NCI-H1436 treated with DMSO at 0.1 percent for 48 hours (cell line): ENCODE measurements around the gene SRC.

Experiments
- DNase-seq: peaks from one replicate; lab custom pipeline; 2025; lab: John Stamatoyannopoulos, UW

Gene SRC

DNA sequence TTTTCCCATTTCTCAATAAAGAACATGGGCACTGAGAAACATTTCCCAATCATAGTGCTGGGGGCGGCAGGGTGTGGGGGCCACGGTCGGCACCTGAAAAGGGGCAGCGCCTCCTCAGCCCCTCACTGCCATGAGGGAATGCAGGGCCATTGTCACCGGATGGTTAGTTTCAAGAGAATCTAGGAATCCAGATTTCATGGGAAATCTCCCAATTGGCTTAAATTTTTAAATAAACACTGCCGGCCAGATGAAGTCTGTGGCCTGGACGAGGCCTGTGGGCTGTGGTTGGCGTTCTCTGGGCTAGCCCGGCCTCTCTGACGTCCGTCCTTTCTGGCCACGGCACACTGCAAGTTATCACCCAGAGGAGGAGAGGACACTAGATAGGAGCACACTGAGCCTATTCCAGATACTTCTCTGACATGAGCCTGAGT lies 30.9 kb upstream of the SRC start:
- DNase-seq = no peak

DNA sequence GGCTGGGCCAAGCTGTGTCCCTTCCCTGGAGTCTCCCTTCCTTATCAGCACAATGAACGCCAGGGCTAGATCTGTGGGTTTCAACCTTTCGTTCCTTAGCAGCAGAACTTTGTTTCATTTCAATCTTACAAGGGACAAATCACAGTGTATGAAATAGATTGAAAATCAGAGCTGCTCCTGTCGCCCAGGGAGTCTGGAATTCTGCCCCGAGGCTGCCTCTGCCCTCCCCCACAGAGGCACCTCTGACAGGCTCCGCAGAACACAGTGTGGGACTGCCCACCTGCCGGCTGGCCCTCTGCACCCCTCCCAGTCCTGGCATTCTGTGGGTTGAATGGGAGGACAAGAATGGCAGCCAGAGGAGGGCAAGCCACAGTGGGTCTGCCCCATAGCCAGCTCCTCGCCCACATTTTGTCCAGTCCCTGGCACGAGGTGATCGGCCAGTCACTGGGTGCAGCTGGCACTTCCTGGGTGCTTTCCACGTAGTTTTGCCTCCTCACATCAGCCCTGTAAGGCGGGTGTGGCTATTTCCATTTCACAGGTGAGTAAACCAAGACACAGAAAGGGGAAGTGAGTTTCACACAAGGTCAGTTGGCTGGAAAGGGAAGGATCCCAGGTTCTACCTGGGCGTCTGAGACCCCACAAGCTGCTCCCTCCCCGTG lies 30.4 kb upstream of the SRC start:
- no peak for DNase-seq

DNA sequence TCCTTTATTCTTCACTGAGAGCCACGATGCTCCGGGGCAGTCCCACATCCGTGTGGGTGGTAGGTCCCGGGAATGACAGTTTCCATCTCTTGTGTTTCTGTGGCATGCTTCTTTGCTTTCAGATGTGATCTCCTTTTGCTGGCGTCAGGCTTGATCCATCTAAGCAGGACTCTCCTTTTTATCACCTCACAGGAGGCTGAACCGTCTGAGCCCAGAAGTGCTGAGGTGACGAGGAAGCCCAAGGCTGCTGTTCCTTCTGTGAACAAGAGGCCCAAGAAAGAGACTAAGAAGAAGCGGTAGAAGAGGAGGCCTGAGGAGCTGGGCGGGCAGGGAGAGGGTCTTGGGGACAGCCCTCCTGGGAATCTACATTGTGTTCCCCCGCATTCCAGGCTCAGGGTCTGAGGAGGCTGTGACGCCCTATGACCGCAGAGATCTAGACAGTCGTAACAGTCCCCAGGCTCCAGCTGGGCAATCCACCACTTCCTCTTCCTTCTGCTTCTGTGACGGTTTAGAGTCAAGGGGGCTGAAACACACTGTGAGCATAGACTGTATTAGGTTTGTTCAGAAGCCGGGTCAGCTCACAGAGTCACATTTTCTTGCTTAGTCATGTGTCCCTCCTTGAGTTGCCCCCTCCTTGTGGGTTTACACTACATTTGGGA lies 29.7 kb upstream of the SRC start:
- no peak for DNase-seq

DNA sequence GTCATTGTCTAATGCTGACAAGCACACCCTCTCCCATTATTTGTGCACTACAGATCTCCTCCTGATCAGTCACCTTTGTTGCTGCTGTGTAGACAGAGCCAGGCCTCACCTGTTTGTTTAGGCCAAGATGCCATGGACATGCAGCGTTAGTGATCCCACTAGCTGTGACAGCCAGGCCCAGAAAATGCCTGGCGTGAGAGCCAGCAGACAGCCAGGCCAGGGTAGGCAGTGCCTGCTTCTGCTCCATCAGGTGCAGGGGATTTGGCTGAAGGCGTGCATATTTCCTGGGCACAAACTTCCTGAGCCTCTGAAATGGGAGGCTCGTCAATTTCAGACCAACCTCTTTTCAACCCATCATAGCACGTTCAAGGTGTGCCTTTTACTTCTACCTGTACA lies 29.2 kb upstream of the SRC start:
- no peak for DNase-seq

DNA sequence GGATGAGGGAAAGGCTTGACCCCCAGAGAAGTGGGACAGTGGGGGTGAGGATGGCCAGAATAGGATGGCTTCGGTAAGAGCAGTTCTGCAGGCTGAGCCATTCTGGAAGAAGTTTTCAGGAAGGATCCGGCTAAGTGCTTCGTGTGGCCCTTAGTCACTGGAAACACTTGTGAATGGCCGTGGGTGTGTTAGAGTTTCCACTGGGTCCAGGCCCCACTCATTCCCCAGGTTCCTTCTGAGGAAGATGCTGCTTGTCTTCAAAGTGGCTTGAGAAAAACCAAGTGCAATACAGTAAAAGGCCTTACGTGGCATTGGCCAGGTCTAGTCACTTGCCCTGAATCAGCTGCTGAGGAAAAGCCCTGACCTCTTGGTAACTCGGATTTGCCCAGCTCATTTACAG lies 28.6 kb upstream of the SRC start:
- DNase-seq = no peak

DNA sequence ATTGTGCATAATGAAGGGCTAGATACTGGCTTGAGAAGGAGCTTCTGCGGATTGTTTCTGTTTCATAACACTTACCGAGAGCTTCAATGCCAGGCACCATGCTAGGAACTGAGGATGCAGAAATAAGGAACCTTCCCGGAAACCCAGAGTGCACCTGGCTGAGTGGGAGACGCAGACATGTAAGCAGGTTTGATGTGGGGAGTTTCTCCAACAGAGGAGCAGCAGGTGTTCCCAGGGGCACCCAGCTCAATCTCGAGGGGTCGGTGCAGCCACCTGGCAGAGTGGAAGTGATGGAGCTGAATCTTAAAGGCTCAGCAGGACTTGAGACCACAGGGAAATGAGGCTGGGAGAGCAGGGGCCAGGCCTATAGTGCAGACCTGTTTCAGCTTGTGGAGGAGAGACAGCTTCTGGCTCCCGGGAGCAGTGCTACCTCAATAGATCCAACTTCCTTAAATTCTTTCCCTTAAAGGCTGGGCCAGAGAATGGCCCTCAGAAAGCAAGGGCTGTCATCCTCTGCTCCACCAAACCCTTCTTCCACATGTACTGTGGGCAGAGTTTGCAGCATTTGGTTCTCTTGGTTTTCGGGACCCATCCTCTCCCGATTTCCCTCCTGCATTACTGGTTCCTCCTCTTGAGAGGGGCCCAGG lies 27.8 kb upstream of the SRC start:
- DNase-seq = no peak

DNA sequence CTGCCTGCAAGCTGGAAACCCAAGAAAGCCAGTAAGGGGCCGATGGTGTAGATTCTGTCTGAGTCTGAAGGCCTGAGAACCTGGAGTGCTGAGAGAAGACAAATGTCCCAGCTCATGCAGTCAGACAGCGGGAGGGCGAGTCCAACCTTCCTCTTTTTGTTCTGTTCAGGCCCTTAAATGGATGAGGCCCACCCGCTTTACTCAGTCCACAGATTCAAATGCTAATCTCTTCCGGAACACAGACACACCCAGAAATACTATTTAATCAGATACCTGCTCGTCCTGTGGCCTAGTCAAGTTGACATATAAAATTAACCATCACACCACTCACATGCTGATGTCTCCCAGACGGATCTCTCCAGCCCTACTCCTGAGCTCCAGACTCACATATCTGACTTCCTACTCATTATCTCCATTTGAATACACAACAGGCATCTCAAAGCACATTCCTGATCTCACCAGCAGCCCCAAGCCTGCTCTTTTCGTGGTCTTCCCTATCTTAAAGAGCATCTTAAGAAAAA lies 26.7 kb upstream of the SRC start:
- no peak for DNase-seq

DNA sequence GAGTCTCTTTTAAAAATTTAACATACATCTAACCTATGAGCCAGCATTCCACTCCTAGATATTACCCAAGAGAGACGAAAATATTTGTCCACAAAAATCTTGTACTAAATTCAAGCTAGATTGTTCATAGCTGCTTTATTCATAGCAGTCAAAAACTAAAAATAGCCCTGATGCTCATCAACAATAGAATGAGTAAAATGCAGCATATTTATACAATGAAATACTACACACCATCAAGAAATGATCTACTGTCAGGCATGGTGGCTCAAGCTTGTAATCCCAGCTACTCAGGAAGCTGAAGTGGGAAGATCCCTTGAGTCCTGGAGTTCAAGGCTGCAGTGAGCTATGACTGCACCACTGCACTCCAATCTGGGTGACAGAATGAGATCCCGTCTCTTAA lies 22.0 kb upstream of the SRC start:
- DNase-seq = no peak

DNA sequence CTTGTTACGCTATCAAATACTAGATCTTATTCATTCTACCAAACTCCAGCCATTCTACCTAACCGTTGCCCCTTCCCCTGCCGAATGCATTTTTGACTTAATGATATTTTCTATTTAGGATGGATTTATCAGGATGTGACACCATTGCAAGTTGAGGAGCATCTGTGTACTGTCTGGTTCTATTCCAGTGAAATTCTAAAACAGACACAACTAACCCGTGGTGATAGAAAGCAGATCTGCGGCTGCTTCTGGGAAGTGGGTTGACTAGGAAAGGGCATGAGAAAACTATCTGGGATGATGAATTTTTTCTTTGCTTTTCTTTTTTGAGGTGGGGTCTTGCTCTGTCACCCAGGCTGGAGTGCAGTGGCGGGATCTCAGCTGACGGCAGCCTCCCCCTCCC lies 20.7 kb upstream of the SRC start:
- no peak for DNase-seq

DNA sequence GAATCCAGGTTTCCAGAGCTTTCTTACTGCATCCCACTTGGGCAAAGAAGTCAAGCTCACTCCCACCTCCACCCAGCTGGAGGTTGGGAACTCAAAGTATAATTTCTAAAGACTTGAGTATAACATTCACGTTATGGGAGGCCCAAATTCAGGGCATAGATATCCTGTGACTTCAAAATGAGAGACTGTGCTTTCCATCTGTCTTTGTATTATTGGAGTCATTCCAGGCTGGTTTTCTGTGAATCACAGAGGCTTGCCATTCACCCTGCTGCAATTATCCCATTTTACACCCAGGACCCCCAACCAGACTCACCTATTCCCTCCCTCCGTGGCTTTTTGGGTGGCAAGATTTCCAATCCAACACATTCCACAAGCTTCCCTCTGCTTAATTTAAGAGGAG lies 19.3 kb upstream of the SRC start:
- DNase-seq = no peak

DNA sequence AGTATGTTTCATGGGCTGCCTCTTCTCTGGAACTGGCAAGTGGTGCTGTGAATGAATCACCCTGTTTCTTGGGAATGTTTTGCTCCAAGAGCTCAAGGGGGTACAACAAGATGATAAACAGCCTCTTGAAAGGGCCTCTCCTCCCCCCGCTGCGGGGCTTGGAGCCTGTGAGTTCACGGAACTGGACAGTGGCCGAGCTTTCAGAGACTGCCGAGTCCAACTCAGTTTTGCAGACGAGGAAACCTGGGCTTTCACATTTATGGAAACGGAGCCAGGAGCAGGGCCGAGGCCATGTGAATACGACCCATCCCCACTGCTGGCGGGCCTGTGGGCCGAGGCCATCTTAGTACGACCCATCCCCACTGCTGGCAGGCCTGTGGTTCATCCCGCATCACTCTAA lies 18.2 kb upstream of the SRC start:
- no peak for DNase-seq

DNA sequence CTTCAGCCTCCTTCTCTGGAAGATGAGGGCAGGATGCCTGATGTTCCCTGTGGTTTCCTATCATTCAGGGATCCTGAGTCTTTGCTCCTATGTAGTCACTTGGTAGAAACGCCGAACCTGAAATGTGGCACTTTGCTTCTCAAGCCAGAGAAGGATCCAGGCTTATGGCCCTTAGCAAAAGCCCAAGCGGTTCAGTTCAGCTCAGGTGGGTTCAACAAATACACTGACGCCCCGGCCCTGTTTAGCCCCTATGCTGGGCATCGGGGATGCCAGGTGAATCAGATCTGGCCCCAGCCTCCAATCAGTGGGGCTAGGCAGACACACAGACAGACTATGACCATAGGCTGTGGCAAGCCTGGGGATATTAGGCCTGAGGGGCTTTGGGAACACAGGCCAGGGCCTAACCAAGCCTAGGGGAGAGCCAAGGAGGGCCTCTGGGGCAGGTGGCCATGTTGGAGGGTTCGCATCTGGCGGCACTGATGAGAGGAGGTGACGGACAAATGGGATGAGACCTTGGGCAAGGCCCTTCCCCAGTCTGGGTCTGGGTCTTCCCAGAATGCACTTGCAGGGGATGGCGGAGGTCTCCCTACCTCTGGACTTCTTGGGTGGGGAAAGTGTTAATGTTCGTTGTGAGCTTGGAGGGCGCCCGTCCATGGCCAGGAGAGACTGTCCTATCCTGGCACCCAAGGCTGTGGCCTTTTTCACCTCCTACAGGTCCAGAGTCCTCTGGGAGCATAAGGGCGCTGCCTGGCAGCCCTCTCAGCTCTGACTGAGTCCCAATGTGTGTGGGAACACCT lies 17.6 kb upstream of the SRC start:
- DNase-seq = no peak

DNA sequence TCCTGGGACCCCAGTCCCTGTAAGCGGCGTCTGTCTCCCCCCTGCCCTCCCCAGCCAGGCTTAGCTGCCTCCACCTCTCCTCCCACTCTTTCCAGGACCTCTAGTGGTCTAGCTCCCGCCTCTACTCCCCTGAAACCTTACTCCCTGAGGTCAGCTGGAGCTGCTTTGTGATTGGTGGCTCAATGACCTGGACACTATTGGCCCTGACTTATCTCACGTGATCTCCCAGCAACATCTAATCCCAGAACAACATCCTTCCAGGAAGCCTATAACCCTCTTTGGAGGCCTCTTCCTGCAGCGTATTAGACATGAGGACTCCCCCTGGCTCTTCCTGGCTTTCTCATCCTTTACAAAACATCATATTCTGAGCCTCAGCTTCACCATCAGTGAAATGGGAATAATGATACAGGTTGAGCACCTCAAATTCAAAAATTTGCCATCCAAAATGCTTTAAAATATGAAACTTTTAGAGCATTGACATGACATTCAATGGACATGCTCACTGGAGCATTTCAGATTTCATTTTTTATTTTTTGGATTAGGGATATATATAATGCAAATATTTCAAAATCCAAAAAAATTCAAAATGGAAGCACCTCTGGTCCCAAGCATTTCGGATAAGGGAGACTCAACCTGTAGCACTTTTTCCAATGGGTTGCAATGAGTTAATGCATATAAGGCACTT lies 16.3 kb upstream of the SRC start:
- DNase-seq = no peak

DNA sequence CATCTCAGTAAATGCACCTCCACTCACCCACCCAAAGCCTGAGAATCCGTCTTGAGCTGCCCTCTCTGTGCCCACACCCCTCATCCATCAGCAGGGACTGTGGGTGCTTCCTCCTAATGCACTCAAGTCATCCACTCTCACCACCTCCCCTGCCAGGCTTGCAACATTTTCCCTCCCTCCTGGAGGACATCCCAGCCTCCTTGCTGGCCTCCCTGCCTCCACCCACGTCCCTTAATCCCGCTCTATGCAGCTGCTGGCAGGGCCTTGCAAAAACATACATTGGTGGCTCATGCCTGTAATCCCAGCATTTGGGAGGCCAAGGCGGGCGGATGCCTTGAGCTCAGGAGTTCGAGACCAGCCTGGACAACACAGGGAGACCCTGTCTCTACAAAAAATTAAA lies 15.6 kb upstream of the SRC start:
- no peak for DNase-seq

DNA sequence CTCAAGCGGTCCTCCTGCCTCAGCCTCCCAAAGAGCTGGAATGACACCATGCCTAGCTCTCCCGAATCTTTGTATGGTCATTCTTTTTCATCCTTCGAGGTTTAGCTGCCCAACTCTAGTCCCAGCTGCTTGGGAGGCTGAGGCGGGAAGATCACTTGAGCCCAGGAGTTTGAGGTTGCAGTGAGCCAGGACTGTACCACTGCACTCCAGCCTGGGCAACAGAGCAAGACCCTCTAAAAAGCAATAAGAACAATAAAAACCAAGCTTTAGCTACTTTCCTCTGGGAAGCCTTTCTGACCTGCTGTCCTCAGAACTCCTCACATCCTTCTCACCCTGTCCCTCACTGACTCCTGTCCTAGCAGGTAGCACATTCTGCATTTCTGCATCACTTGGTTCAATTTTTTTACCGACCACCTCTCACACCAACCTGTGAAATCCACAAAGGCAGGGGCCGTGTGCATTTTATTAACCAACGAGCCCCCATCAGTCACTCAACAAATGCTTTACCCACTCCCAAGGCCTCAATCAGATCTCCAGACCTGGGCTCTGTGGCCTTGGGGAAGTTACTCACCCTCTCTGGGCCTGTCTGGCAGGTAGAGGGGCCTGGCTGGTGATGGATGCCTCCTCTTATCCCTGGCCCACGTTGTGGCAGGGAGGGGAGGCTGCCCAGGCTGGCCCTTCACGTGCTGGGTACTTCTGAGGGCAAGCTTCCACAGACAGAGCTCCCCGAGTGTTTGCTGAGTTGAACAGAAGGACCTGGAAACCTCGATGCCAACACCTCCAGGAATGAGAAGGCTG lies 14.7 kb upstream of the SRC start:
- no peak for DNase-seq

DNA sequence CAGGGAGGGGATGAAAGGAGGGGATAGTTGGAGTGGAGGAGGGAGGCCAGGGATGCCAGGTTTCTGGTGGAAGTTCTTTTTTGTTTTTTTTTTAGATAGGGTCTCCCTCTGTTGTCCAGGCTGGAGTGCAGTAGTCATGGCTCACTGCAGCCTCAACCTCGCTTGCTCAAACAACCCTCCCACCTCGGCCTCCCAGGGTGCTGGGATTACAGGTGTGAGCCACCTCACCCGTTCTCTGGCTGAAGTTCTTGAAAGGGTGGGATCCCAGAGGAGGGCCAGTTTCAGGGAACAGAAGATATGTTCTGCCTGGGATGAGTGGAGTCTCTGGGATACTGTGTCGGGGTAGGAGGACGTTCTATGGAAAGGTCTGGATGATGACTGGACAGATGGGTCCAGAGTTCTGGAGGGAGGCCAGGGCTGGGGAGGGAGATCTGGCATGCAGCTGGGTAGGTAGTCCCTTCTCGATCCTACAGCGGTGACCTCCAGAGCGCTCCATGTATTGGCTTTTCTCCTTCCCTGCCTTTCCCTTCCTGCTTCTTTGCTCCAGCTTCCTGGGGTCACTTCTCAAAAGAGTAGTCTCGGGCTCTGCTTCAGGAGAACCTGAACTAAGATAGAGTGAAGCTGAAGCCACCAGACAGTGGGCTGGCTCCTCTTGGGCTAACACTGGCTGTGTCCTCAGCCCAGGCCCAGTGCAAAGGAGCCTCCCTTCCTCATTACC lies 12.7 kb upstream of the SRC start:
- DNase-seq = no peak

DNA sequence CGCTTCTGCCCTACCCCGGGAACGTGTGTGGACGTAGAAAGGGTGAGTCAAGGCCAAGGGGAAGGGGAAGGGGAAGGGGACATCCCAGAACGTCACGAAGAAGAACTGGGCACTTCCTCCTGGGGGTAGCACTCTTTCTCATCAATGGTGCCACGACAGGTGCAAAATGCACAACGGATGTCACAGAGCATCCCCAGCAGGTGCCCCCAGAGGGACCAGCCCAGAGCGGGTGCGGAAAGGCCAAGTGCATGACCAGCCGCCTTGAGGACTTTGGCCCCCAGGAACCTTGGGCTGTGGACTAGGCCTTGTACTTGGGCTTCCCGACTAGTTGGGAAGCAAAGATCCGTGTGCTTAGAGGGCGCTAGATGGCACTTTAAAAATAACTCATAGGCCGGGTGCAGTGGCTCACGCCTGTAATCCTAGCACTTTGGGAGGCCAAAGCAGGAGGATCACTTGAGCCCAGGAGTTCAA lies 12.1 kb upstream of the SRC start:
- DNase-seq = no peak

DNA sequence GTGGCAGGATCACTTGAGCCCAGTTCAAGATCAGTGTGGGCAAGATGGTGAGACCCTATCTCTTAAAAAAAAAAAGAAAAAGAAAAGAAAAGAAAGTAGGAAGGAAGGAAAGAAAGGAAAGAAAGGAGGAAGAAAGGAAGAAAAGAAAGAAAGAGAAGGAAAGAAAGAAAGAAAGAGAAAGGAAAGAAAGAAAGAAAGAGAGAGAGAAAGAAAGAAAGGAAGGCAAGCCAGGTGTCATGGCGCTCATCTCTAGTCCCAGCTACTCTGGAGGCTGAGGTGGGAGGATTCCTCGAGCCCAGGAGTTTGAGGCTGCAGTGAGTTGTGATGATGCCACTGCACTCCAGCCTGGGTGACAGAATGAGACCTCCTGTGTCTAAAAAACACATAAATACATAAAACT lies 11.5 kb upstream of the SRC start:
- no peak for DNase-seq

DNA sequence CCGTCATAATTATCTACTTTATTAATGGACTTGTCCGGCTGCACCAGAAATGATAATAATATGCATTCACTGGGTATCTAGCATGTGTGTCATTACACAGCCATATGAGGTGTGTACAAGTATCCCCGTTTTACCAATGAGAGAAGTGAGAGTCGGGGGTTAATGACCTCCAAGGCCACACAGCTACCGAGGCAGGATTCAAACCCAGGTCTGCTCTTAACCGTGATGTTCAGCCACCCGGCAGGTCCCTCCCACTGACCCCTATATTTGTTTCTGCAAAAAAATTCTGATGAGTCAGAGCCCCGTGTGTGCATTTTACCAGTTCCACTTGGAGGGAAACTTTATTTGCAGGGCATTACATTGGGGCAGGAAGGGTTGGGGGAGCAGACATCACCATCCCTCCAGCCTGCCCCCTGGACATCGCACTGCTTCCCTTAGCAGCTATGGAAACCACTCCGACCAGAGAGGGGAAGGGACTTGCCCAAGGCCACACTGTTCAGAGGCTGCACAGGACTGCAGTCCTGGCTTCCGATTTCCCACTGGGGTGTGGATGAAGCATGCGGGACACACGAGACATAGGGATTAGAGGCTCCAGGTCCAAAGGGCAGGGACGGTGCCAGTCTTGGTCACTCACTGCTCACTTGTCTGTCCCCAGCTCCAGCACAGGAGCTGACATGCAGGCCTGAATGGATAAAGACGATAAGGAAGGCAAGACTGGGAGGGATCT lies 10.1 kb upstream of the SRC start:
- no peak for DNase-seq
